ENCODE measurements around the gene PI16. TPM values are rescaled to one million over a fixed set of nuclear protein-coding genes. Genes with fewer than 3 reads are reported as not detected.

The PI16 gene
- total RNA-seq, 2 experiments from 2014 or later = 0.30 TPM; not detected in 1

DNA sequence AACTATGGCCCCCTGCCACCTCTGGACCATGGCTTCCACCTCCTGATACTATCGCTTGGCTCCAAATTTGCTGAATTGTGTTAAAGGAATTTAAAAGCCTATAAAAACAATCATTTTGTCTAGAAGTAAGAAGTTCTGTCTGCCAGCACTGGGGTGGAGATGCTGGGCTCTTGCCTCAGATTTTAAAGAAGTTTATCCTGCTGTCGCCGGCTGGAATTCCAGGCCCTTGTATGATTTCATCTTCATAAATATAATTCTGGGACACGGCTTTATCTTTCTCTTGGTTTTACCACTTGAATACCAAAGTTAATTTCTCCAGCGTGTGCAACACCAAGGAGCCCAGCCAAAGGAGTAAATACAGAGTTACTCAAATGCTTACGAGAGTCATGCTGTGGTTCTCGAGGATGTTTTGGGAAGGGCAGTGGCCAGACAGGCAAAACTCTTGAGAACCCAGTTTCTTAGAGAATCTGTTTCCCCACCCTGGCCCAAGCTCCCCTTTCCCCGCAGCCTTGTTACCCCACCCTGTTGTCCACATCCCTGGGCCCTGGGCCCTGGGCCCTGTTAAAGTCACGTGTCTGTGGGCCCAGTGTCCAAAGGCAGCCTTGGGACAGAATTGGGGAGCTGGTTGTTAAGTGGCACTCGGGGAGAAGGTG is 36.9 kb upstream of the PI16 start:
- intact Hi-C loops (cut with micrococcal nuclease; ENCODE audit: unreplicated experiment) = no loop called here
- Histone ChIP-seq H2AFZ (ENCODE audit: low read length) (no peak overlapping the region), H3K4me2 (ENCODE audit: low read length) (no peak overlapping the region), H3K79me2 (ENCODE audit: insufficient read depth, low read depth, low read length) (no peaks in the 10 kb centered on the region), H3K9me3 (ENCODE audit: low read length) (no peaks in the 10 kb centered on the region), H3K9me2 (ENCODE audit: insufficient read depth, low read length) (no peaks in the 10 kb centered on the region), H3K4me3 (ENCODE audit: low read depth, low read length, poor library complexity, severe bottlenecking) (no peak overlapping the region), H4K20me1 (ENCODE audit: insufficient read depth, low read length) (no peaks in the 10 kb centered on the region), H3K36me3 (ENCODE audit: insufficient read depth, low read length) (peaks cover 38% of the 10 kb centered on the region; the same call in 1 of the 2 replicates), H3K4me1 (ENCODE audit: insufficient read depth, low read length, poor library complexity, severe bottlenecking) (no peaks in the 10 kb centered on the region), H3K27ac (ENCODE audit: low read depth, low read length, poor library complexity, severe bottlenecking) (no peak overlapping the region)
- no peak for TF ChIP-seq EZH2phosphoT487 (IDR thresholded peaks at IDR 0.05; ENCODE audit: borderline replicate concordance, low read depth, low read length)
- TF ChIP-seq, protein P1, sequence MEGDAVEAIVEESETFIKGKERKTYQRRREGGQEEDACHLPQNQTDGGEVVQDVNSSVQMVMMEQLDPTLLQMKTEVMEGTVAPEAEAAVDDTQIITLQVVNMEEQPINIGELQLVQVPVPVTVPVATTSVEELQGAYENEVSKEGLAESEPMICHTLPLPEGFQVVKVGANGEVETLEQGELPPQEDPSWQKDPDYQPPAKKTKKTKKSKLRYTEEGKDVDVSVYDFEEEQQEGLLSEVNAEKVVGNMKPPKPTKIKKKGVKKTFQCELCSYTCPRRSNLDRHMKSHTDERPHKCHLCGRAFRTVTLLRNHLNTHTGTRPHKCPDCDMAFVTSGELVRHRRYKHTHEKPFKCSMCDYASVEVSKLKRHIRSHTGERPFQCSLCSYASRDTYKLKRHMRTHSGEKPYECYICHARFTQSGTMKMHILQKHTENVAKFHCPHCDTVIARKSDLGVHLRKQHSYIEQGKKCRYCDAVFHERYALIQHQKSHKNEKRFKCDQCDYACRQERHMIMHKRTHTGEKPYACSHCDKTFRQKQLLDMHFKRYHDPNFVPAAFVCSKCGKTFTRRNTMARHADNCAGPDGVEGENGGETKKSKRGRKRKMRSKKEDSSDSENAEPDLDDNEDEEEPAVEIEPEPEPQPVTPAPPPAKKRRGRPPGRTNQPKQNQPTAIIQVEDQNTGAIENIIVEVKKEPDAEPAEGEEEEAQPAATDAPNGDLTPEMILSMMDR (conservative IDR thresholded peaks at IDR 0.05; ENCODE audit: low read length) = no peak
- CTCF ChIA-PET (ENCODE audit: unreplicated experiment) = no interaction called here
- no TSS peak for BruUV-seq (replicated peaks)
- POLR2A ChIA-PET = interaction anchor here (0.5 kb wide), 1 partner anchor 116 kb away, joined by 4 read pairs; no protein-coding TSS in a partner anchor
- DNase-seq (ENCODE audit: low spot score) = no peak

DNA sequence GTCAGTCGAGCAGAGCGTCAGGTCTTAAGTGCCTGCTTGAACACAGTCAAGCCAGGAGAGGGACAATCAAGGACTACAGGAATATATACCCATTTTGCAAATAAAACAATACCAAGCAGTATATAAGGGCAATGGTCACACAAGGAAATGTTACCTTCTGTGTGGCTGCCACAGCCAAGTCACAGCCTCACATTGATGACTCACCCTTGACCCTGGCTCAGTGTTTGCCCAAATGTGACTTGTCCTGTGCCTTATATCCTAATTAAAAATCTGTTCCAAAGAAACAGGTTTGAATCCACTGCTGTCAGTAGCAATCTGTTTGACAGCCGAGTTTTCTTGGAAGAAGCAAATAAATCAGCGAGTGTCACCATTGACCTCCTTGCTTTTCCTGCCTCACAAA is 34.5 kb upstream of the PI16 start:
- Histone ChIP-seq H3K9me2 (ENCODE audit: insufficient read depth, low read length) (no peaks in the 10 kb centered on the region), H3K9me3 (ENCODE audit: low read length) (no peaks in the 10 kb centered on the region), H3K4me1 (ENCODE audit: insufficient read depth, low read length, poor library complexity, severe bottlenecking) (no peaks in the 10 kb centered on the region), H3K36me3 (ENCODE audit: insufficient read depth, low read length) (peaks cover 34% of the 10 kb centered on the region; the same call in 1 of the 2 replicates), H4K20me1 (ENCODE audit: insufficient read depth, low read length) (no peaks in the 10 kb centered on the region), H3K4me2 (ENCODE audit: low read length) (no peak overlapping the region), H3K4me3 (ENCODE audit: low read depth, low read length, poor library complexity, severe bottlenecking) (no peak overlapping the region), H2AFZ (ENCODE audit: low read length) (no peak overlapping the region), H3K27ac (ENCODE audit: low read depth, low read length, poor library complexity, severe bottlenecking) (no peak overlapping the region), H3K79me2 (ENCODE audit: insufficient read depth, low read depth, low read length) (no peaks in the 10 kb centered on the region)
- DNase-seq (ENCODE audit: low spot score) = no peak
- BruUV-seq (replicated peaks) = no TSS peak
- CTCF ChIA-PET (ENCODE audit: unreplicated experiment) = no interaction called here
- intact Hi-C loops (cut with micrococcal nuclease; ENCODE audit: unreplicated experiment) = no loop called here
- POLR2A ChIA-PET = no interaction called here
- TF ChIP-seq, protein P1 (conservative IDR thresholded peaks at IDR 0.05; ENCODE audit: low read length) = no peak
- TF ChIP-seq EZH2phosphoT487 (IDR thresholded peaks at IDR 0.05; ENCODE audit: borderline replicate concordance, low read depth, low read length) = no peak

DNA sequence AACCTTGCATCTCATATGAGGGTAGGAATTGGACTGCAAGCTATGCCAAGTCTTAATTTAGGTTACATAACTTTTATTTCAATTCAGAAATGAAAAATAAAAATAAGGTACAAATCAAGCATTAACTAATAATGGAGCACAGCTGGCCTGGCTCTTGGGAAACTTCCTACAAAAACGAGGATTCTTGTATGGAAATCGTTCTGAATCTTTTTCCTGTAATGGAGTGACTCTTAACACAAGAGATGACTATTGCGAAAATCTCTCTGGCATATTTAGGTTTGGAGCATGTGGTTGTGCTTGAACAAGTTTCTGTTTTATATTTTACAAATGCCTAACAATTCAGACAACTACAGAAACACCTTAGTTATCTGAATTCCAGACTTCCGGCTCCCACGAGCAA is 34.0 kb upstream of the PI16 start:
- POLR2A ChIA-PET = no interaction called here
- Histone ChIP-seq H3K4me2 (ENCODE audit: low read length) (no peak overlapping the region), H3K79me2 (ENCODE audit: insufficient read depth, low read depth, low read length) (no peaks in the 10 kb centered on the region), H3K9me2 (ENCODE audit: insufficient read depth, low read length) (no peaks in the 10 kb centered on the region), H3K4me3 (ENCODE audit: low read depth, low read length, poor library complexity, severe bottlenecking) (no peak overlapping the region), H3K9me3 (ENCODE audit: low read length) (no peaks in the 10 kb centered on the region), H4K20me1 (ENCODE audit: insufficient read depth, low read length) (no peaks in the 10 kb centered on the region), H3K4me1 (ENCODE audit: insufficient read depth, low read length, poor library complexity, severe bottlenecking) (no peaks in the 10 kb centered on the region), H2AFZ (ENCODE audit: low read length) (no peak overlapping the region), H3K36me3 (ENCODE audit: insufficient read depth, low read length) (peaks cover 33% of the 10 kb centered on the region; the same call in 1 of the 2 replicates), H3K27ac (ENCODE audit: low read depth, low read length, poor library complexity, severe bottlenecking) (no peak overlapping the region)
- CTCF ChIA-PET (ENCODE audit: unreplicated experiment) = no interaction called here
- intact Hi-C loops (cut with micrococcal nuclease; ENCODE audit: unreplicated experiment) = no loop called here
- TF ChIP-seq, protein P1 (conservative IDR thresholded peaks at IDR 0.05; ENCODE audit: low read length) = no peak
- no peak for TF ChIP-seq EZH2phosphoT487 (IDR thresholded peaks at IDR 0.05; ENCODE audit: borderline replicate concordance, low read depth, low read length)
- DNase-seq (ENCODE audit: low spot score) = no peak
- BruUV-seq (replicated peaks) = no TSS peak

Data from OCI-LY7 (cell line).